Activated CD4-positive, alpha-beta T cell treated with anti-CD3 and anti-CD28 coated beads, Interleukin-2, amount 50 U/mL, for 48 hours (primary cell): ENCODE results near the gene B3GNT9.

Experiments
- DNase-seq, 2 experiments: peaks; one replicate each; pipeline ENCODE4 v3.0.0-alpha.2; 2020

The B3GNT9 gene, protein sequence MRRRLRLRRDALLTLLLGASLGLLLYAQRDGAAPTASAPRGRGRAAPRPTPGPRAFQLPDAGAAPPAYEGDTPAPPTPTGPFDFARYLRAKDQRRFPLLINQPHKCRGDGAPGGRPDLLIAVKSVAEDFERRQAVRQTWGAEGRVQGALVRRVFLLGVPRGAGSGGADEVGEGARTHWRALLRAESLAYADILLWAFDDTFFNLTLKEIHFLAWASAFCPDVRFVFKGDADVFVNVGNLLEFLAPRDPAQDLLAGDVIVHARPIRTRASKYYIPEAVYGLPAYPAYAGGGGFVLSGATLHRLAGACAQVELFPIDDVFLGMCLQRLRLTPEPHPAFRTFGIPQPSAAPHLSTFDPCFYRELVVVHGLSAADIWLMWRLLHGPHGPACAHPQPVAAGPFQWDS

DNA sequence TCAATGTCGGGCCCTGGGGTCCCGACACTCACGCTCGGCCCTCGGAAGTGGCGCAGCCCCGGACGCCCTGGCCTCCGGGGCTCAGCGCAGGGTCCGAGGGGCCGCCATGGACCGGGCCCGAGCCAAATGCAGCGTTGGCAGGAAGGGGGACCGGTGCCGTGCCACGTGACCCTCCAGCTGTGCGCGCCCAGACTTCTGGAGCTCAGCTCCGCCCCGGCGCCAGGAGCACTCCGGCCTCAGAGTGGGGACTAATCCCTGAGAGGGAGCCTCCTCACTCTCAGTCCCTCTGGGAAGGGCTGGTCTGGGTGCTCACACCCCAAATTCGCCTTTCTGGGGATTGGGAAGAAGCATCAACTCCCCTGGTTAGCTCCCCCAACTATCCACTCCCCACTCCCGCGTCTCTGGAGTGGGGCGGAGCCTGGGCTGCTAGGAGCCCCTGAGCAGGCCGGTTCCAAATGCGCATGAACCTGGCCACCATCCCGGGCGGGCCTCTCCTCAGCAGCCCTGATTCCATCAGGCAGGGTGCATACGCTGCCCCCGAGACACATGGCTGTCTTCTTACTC is at the start of gene B3GNT9:
Gene B3GNT9 (minus strand): TSS at position 166 of the 564 bp plus-strand sequence. CDS start 513 bp downstream, outside the sequence.
- peak; percentile 55 to 69 for DNase-seq

DNA sequence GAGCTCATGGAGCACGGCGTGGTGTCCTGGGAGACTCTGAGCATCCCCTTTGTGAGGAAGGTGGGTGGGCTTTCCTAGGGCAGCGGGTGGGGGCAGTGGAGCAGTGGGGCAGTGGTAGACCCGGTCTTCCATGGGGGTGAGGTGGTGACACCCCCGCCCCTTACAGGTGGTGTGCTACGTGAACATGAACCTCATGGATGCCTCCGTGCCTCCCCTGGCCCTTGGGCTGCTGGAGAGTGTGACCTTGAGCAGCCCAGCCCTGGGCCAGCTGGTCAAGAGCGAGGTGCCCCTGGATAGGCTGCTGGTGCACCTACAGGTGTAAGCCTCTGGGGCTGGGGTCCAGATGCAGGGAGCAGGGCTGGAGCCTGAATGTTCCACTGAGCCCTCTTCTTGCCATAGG is 49.7 kb upstream of the B3GNT9 start:
- DNase-seq, result no peak

DNA sequence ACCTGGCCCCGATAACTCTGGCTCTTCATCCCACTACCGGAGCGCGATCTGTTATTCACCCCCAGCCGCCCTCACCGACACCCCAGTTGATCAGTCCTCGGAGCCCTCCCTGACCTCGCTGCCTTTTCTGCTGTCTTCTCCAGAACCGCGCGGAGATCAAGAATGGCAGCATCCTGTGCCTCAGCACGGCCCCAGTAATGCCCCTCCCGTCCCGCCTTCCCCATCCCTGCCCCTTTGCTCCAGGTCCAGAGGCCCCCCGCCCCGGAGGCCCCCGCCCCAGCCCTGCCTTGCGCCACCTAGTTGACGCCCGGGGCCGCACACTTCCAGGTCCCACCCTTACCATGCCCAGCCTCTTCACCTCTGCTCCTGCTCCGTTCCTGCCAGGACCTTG is 49.0 kb upstream of the B3GNT9 start:
- DNase-seq, result no peak

DNA sequence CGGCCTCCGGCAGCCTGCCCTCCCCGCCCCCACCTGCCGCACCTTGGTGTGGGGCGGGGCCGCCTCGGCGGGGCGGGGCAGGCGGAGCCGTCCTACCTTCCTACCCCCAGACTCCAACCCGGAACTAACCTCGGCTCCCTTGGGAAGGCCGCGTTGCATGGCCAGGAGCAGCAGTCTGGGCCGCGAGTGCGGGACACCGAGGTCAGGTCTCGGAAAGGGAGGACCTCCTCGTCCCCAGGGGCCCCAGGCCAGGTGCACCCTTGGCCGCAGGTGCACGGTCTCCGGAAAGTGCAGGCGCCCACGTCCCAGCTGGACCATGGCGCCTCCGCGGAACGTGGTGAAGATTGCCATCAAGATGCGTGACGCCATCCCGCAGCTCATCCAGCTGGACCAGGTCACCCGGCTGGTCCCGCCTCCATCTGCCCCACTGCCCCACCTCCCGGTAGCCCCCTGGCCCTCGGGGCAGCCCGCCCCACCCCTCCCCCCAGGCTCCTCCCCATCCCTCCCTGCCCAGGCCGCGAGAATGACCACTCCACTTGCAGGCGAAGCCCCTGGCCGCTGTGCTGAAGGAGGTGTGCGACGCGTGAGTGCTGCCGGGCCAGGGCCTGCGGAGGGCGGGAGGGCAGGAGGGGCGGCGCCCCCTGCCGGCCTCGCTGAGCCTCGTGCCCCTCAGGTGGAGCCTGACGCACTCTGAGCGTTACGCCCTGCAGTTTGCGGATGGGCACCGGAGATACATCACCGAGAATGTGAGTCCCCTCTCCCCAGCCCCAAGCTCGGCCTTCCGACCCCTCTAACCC is 48.4 kb upstream of the B3GNT9 start, which contains the start of gene ELMO3:
Gene ELMO3 (plus strand): TSS at position 121 of the 797 bp plus-strand sequence. CDS start 196 bp downstream, at position 317.
- no peak for DNase-seq

DNA sequence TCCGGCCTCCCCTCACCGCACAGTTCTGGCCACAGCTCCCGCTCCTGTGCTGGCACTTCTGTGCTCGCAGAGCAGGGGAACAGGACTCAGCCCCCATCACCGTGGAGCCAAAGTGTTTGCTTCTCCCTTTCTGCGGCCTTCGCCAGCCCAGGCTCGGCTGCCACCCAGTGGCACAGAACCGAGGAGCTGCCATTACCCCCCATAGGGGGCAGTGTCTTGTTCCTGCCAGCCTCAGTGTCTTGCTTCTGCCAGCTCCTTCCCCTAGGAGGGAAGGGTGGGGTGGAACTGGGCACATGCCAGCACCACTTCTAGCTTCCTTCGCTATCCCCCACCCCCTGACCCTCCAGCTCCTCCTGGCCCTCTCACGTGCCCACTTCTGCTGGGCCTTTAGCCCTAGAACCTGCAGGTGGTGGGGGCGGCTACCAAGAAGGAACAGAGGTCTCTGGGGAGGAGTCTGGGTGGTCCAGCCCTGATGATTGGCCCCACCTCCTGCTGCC is 47.5 kb upstream of the B3GNT9 start:
- peak in 1 of 2 experiments; percentile 39 for DNase-seq

DNA sequence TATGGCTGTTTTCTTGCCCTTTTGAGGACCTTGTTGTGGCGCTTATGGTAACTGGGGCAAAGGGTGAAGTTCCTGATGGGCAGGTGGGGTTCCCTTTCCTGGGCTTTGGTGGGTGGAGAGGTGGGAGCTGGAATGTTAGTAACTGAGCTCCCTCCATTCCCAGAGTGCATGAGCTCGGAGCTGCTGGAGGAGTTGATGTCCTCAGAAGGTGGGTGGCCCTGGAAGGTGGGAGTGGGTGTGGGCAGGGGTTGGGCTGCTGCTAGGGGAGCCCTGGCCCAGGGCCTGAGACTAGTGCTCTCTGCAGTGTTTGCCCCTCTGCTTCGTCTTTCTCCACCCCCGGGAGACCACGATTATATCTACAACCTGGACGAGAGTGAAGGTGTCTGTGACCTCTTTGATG is 46.9 kb upstream of the B3GNT9 start:
- no peak for DNase-seq

DNA sequence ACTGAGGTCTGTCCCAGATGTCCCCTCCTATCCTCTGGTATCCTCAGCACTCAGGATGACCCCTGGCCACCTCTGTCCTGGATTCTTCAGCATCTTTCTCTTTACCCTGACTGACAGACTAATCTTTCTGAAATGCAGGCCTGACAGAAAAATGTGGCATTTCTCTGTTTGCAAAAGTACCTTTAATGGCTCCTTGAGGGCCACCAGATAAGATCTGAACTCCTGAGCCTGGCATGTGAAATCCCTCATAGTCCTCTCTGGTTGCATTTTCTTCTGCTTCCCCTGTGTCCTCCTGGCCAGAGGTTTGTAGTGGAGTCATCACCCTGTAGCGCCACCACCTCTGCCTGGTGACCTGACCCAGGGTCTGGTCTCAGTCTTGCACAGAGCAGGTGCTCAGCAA is 46.1 kb upstream of the B3GNT9 start:
- no peak for DNase-seq

DNA sequence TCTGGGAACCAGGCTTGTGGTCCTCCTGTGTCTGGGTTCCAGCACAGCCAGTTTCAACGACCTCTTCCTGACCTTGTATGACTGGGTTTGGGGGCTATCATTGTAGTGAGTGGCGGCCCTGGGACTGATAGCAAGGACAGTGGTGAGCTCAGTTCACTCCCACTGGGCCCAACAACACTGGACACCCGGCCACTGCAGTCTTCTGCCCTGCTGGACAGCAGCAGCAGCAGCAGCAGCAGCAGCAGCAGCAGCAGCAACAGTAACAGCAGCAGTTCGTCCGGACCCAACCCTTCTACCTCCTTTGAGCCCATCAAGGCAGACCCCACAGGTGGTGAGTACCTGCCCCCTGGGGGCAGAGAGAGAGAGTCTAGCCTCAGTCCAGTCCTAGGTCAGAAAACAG is 44.9 kb upstream of the B3GNT9 start:
- no peak for DNase-seq

DNA sequence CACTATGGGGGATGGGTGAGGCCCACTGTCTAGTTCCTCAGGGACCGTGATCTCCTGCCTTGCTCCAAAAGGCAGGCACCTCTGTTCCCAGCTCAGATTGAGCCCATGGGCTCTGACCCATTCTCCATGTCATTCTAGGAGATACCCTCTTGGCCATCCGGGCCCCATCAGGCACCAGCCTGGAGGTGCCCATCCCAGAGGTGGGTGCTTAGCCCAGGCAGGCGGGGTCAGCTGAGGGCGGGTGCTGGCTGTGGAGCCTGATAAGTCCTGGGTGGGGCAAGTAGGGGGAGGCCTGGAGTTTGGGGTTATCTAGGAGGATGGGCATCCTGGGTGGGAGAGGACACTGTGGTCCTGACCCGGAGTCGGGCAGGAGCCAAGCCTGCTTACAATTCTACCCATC is 43.5 kb upstream of the B3GNT9 start:
- DNase-seq, result no peak

DNA sequence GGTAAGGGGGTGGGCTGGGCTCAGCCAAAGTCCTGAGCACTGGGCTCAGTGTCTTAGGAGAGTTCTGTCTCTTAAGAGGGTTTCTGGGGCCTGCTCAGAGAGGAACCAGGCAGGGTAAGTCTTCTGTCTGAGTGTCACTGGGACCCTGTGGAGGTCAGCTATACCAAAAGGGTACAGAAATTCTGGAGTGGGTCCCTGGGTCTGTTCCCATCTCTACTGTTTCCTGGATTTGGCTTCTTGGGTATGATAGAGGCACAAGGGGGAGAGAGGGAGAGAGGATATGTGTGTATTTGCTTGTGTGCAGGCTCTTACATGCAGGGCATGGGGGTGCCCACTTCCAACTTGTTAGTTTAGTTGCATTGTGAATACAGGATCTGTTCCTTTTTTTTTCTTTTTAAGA is 42.7 kb upstream of the B3GNT9 start:
- DNase-seq, result no peak

DNA sequence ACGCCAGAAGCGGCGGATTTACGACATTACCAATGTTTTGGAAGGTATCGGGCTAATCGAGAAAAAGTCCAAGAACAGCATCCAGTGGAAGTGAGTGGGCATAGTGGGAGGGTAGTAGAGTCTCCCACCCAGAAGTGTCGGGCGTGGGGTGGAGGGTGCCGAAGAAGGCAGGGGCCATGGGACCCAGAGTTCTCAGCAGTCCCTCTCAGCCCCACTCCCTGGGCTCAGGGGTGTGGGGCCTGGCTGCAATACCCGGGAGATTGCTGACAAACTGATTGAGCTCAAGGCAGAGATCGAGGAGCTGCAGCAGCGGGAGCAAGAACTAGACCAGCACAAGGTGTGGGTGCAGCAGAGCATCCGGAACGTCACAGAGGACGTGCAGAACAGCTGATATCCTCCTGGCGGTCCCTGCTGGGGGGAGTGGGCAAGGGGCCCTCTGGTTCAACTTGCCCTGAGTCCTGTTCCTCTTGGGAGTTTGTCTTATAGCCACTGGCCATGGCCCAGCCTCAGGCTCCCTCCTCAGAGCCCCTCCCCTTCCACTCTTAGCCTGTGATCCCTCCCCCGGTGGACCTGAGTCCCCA is 42.1 kb upstream of the B3GNT9 start:
- DNase-seq, result no peak

DNA sequence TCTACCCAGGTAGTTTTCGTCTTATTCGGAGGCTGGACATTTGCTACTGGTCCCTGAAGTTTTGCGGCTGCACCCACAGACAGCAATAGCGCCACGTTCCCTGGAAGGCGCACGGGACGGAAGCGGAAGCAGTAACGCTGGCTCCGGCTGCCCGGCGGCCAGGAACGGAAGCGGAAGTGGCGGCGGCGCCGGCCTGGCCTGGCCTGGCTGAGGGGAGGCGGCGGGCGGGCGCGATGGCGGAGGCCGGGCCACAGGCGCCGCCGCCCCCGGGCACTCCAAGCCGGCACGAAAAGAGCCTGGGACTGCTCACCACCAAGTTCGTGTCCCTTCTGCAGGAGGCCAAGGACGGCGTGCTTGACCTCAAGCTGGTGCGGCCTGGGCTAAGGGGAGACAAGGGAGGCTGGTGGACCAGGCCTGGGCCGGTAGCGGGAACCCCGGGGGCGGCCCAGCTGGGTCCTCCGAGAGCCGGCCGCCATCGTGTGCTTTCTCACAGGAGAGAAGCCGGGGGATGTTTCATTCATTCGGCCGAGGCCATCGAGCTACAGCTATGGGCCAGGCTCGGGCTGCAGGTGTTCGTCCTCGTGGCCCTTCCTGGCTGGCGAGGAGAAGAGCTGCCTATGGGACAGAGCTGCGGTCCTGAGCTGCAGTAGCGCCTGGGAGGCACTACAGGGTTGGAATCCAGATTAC is 41.3 kb upstream of the B3GNT9 start, which contains the start of gene E2F4:
Gene E2F4 (plus strand): TSS at position 161 of the 687 bp plus-strand sequence. CDS start 73 bp downstream, at position 234.
- DNase-seq, result peak; percentile 89 to 91

DNA sequence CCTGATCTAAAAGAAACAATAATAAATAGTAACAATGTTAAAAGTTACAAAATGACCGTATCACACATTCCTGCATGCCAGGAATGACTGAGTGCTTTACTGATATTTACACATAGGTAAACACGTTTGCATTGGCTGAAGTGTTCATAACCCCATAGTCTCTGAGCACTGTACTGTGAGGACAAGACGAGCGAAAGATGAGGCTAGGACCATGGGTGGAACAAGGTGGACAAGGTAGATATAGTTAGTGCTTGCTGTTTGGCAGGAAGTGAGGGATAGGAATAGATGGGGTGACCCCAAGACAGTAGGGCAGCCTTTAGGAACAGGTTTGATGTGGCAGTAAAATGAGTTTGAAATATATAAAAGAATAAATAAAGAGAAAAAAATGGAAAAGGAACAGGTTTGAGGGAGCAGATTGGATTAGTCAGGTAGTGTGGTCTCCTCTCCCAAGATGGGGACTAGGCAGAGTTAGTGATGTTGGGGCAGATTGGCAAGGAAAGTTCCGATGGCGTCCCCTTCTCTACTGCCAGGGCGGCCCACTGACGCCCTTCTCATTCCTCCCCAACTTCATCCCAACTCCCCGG is 40.7 kb upstream of the B3GNT9 start:
- DNase-seq, result no peak

DNA sequence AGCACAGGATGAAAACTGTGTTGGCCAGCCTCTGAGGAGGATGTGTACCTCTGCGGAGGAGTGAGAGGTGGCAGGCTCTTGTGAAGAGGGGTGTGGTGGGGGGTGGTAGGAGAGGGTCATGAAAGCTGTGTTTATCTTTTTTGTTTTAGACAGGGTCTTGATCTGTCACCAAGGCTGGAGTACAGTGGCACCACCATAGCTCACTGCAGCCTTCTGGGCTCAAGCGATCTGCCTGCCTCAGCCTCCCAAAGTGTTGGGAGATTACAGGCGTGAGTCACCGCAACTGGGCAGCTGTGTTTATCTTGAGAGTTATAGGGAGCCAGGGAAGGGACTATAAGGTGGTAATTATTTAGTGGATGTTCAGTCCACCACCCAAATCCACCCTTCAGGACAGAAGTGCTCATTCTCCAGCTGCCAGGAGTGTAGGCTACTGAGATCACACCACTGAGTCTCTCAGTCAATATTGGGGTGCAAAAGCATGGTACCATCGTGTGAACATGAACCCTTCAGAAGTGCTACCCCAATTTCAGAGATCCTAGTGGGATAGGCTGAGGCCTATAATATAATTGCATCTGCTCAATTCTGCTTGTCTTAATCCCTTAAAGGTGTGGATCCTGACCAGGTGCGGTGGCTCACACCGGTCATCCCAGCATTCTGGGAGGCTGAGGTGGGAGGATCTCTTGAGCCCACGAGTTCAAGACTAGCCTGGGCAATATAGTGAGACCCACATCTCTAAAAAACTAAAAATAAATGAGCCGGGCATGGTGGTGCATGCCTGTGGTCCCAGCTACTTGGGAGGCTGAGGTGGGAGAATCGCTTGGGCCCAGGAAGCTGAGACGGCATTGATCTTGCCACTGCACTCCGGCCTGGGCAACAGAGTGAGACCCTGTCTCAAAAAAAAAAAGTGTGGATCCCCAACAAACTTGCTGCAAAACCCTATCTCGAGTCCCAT is 39.9 kb upstream of the B3GNT9 start:
- DNase-seq, result no peak

DNA sequence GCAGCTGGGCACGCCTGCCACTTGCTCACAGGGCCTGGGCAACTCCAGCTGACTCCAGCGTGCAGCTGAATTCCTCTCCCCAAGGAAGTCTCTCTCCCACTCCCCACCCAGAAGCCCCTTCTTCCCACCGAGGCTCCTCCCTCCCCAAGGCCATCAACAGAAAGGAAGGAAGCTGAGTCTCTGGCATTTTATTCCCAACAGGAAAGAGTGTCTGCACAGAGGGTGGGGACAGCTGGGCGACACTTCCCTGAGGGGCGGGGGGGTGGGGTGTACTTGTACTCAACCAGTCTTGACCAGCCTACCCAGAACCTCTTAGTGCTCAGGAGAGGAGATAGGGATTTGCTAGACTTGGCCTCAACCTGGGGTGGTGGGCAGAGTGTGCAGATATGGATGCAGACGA is 39.2 kb upstream of the B3GNT9 start, which contains the start of gene EXOC3L1:
Gene EXOC3L1 (minus strand): TSS at position 96 of the 400 bp plus-strand sequence. CDS start 460 bp downstream, outside the sequence.
- no peak for DNase-seq

DNA sequence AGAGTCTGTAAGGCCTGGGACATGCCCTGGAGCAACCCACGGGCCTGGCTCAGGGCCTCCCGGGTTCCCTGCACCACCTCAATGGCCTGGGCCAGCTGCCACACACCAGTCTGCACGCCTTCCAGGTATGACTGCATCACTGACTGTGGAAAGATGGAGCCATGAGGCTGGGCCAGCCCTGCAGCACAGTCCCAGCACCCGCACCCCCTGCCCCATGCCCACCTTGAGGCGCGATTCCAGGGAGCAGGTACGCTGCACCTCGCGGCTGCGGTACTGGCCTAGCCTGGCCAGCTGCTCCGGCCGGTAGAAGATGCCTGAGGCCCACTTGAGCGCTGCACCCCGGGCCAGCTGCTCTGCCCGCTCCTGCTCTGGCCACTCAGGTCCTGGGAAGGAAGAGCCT is 38.0 kb upstream of the B3GNT9 start:
- no peak for DNase-seq

DNA sequence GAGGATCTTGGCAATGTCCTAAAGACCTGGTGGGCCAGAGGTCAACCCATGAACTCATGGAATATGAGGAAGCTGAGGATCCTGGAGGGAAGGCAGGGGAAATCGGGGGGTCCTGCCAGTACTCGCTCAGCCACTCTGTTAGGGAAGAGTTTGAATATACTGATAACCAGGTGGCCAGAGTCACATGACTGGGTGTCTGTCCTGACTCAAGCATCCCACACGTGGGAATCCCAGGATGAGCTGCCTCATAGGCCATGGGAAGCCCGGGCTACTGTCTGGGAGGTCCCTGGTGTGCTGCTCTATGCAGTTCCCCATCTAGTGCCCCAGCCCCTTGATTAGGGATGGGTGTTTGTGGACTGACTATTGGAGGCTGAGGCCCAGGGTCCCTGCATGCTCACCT is 37.5 kb upstream of the B3GNT9 start:
- DNase-seq, result no peak

DNA sequence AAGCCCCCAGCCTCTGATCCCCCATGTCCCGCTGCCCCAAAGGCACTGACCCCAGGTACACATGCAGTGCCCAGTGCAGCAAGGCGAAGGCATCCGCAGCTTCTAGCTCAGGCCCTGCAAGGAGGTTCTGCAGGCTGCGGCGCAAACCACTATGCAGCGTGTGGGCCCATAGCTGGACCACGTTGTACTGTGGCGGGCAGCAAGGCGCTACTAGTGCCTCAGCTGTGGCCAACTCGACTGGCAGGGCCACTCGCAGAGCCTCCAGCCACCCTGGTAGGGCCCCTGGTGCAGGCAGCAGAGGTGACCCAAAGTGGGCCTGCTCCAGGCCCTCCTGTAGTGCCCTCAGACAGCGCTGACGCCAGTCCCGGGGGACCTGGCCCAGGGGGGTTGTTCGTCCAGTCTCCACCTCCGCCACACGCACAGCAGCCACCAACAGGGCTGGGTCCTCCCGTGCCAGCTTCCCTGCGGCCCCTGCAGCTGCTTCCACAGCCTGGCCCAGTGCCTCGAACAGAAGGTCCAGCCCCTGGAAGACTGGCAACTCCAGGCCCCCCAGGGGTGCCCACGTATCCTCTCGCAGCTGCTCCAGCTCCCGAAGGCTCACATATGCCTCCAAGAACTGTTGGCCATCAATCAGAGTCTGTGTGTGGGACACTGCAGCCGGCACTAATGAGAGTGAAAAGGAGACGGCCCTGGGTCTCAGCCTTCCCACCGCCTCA is 36.5 kb upstream of the B3GNT9 start:
- DNase-seq, result no peak

DNA sequence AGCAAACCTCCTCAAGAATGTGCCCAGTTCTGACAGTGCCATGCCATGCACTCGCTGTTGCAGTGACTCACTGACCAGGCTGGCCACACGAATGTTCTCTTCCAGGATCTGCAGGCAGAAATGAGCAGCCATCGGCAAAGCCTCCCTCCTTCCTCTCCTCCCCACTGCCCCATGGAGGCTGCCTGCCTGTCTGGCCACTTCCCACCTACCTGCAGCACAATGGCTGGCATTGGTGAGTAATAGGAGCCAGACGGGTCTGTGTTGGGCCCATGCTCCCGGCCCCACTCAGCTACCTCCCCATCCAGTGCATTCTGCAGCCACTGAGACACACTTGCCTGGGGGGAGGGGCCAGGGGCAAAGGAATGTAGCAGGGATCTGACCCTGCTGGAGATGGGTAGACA is 35.8 kb upstream of the B3GNT9 start:
- DNase-seq, result no peak

DNA sequence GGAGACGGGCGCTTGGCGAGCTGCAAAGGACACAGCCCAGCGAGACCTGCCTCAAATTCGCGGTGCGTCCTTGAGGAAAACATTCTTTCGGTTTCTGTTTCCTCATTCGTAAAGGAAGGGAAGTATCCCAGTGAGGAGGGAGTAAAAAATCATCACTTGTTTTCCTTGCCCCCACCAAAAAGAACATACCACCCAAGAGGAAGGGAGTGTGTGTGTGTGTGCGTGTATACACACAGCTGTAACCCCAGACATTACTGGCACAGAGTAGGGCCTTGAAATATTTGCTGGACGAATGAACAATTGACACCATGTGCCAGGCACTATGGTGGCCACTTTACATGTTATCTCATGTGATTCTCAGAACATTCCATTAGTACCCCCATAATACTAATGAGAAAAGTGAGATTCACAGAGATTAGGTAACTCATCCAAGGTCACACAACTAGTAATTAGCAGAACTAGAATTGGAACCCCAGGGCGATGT is 34.9 kb upstream of the B3GNT9 start:
- DNase-seq, result no peak
